ENCODE data around the gene DBR1. TPM values are rescaled to one million over a fixed set of nuclear protein-coding genes. Genes with fewer than 3 reads are reported as not detected.

Gene DBR1
- total and polyA plus RNA-seq, 2 of the 4 experiments (the other 2 are of a cell fraction) = 7.6 to 12.5 TPM

DNA sequence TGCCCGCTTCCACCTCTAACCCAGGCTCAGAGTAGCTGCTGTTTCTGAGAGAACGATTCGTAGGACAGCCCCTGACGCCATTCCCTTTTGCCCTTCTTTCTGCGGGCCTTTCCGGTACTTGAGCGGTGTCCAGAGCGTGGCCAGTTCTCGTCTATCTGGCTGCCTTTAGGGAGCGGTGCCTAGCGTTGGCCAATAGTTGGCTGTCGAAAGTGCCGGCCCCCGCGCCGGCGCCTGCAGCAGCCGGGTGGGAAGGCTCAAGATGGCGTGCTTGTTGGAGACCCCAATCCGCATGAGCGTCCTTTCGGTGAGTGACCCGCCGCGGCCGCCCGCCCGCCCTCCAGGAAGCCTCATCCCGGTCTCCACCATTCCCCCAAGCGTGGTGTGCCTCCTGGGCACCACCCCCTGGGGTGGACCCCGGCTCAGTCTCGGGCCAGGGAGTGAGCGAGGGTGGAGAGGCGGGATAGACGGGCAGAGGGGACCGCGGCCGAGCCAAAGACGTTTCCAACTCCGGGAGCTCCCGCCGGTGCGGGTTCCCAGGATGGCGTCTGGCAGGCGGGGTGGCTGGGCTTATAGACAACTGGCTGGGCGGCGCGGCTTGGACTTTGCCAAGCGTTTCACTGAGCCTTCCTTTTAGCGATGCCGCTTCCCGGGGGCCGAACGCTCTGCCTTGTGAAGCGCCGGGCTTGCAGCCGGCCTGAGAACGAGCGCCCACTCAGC is 12.7 kb upstream of the DBR1 start, which contains the start of gene ARMC8:
Gene ARMC8, plus strand, starts transcription at position 6 of the 717 bp plus-strand sequence. Its CDS starts 254 bp downstream, at position 260.
- H2BK120ac ChIP-seq (ENCODE audit: low read depth, low read length) = peak within 1 kb of the TSS; percentile 98
- 0 out of 2 replicates have a peak, but pooled peaks have one; percentile 31 for TF ChIP-seq POLR2A (IDR thresholded peaks at IDR 0.05; ENCODE audit: low read depth, low read length)
- peak; percentile 33; the same call in 1 of the 2 replicates for TF ChIP-seq MXI1 (IDR thresholded peaks at IDR 0.05; ENCODE audit: borderline replicate concordance, low read depth, low read length)
- TF ChIP-seq MAFK (IDR thresholded peaks at IDR 0.05; ENCODE audit: low read depth, low read length) = no peak
- TF ChIP-seq CEBPB (IDR thresholded peaks at IDR 0.05; ENCODE audit: low read depth, low read length) = peak; percentile 19; the same call in 1 of the 2 replicates
- H4K5ac ChIP-seq (ENCODE audit: low read depth, low read length) = peak within 1 kb of the TSS; percentile 88
- H2BK15ac ChIP-seq (ENCODE audit: low read depth, low read length) = peak within 1 kb of the TSS; percentile 97; the same call in 2 of the 3 replicates
- peak within 1 kb of the TSS; percentile 93 for H3K14ac ChIP-seq (replicated peaks; ENCODE audit: low read depth, low read length)
- peak; percentile 77 for ATAC-seq (ENCODE audit: low read depth)
- POLR2A ChIA-PET (ENCODE audit: unreplicated experiment) = interaction anchor here (0.6 kb wide), 1 partner anchor 12 kb away, joined by 3 read pairs; the partner anchor contains the start of gene DBR1
- H3K36me3 ChIP-seq (ENCODE audit: control insufficient read depth, insufficient read depth, low read length) = 0 out of 2 replicates have a peak, but pooled peaks cover 1% of the 10 kb centered on the region
- H3K9ac ChIP-seq (ENCODE audit: low read depth, low read length) = peak within 1 kb of the TSS; percentile 96
- peaks cover 13% of the 10 kb centered on the region for H4K20me1 ChIP-seq (ENCODE audit: insufficient read depth, low read length)
- peak within 1 kb of the TSS; percentile 62 for H2AK9ac ChIP-seq (replicated peaks; ENCODE audit: low read depth, low read length, poor library complexity)
- peak within 1 kb of the TSS; percentile 89 for H3K27ac ChIP-seq (ENCODE audit: insufficient read depth, low read length)
- H3K27me3 ChIP-seq (ENCODE audit: control insufficient read depth, insufficient read depth, low read length) = peaks cover 1% of the 10 kb centered on the region; the same call in 1 of the 2 replicates
- peak within 1 kb of the TSS; percentile 96 for H2AFZ ChIP-seq (replicated peaks; ENCODE audit: low read length, poor library complexity)
- peak within 1 kb of the TSS; percentile 83 to 99 for H4K8ac ChIP-seq (ENCODE audit: low read depth in 2 of 2, low read length in 2 of 2)
- H3K23ac ChIP-seq (ENCODE audit: low read depth, low read length) = peak within 1 kb of the TSS; percentile 98
- 1% methylated on average over 29 of the region's 59 CpGs; no CpG with 5 or more reads in 1 of the 2 experiments for WGBS, 2 experiments (ENCODE audit: extremely low coverage in 2 of 2, insufficient read length in 1 of 2)
- BruUV-seq (replicated peaks) = no TSS peak
- H3K4me3 ChIP-seq (ENCODE audit: insufficient read depth, low read depth, low read length) = peak within 1 kb of the TSS; percentile 57
- DNase-seq = no peak
- H4K91ac ChIP-seq (ENCODE audit: insufficient read depth, low read depth, low read length) = peak within 1 kb of the TSS; percentile 100
- peak within 1 kb of the TSS; percentile 90 for H2BK5ac ChIP-seq (ENCODE audit: low read depth, low read length, poor library complexity, severe bottlenecking)
- peak within 1 kb of the TSS; percentile 91 for H3K18ac ChIP-seq (ENCODE audit: low read depth, low read length)
- H3K9me3 ChIP-seq (ENCODE audit: control insufficient read depth, insufficient read depth, low read length) = no peaks in the 10 kb centered on the region
- peak within 1 kb of the TSS; percentile 93 for H3K4me2 ChIP-seq (ENCODE audit: low read depth, low read length)
- peak within 1 kb of the TSS; percentile 96 for H2BK20ac ChIP-seq (ENCODE audit: low read depth, low read length)
- in situ Hi-C loops (cut with MboI; ENCODE audit: low sequenced_read_pairs) (no loop called here), dilution Hi-C loops (cut with HindIII; ENCODE audit: low sequenced_read_pairs, unreplicated experiment) (no loop called here), intact Hi-C loops (cut with micrococcal nuclease) (loop anchor here (5.0 kb wide), 3 partner anchors 35 to 140 kb away; partner anchors contain the start of gene NME9)
- CTCF ChIA-PET = no interaction called here
- no peak within 1 kb of the TSS for H2AK5ac ChIP-seq (ENCODE audit: low read depth, low read length)
- peak within 1 kb of the TSS; percentile 99 for H3K4ac ChIP-seq (ENCODE audit: low read depth, low read length)
- peak within 1 kb of the TSS; percentile 97 for H3K56ac ChIP-seq (ENCODE audit: extremely low read depth, insufficient read depth, low read length)
- peaks cover 3% of the 10 kb centered on the region; the same call in 1 of the 2 replicates for H3K9me1 ChIP-seq (ENCODE audit: insufficient read depth, low read length)
- peaks cover 8 to 26% of the 10 kb centered on the region in 2 experiments for H3K79me1 ChIP-seq (ENCODE audit: low read depth in 1 of 2, low read length in 2 of 2)
- peaks cover 2% of the 10 kb centered on the region; the same call in 1 of the 2 replicates for H3K4me1 ChIP-seq (ENCODE audit: control insufficient read depth, insufficient read depth, low read length)
